Activated CD4-positive, alpha-beta memory T cell treated with anti-CD3 and anti-CD28 coated beads for 36 hours (primary cell): Measurements from ENCODE around the gene UMODL1. TPM values are rescaled to one million over a fixed set of nuclear protein-coding genes. Genes with fewer than 3 reads are reported as not detected.

Experiments
- CTCF ChIA-PET: fragments of 350-600 bp; sonication (Branson Sonifier 250); formaldehyde crosslinking; loops from one replicate; lab custom pipeline; 2021; ENCODE audit warnings: antibody characterized with exemption, inconsistent platforms; lab: Charles Lee
- POLR2A ChIA-PET: fragments of 350-600 bp; sonication (Branson Sonifier 250); formaldehyde crosslinking; loops from one replicate; lab custom pipeline; 2021; ENCODE audit warnings: antibody characterized with exemption; lab: Charles Lee
- DNase-seq: peaks from one replicate; pipeline ENCODE4 v3.0.0-alpha.2; 2020
- H3K27ac Mint-ChIP-seq: one replicate; pipeline ENCODE4 v1.8.0; 2021; ENCODE audit warnings: mixed read lengths
- H3K27me3 Mint-ChIP-seq: one replicate; pipeline ENCODE4 v1.8.0; 2021; ENCODE audit warnings: mixed read lengths
- H3K36me3 Mint-ChIP-seq: one replicate; pipeline ENCODE4 v1.8.0; 2021; ENCODE audit warnings: mixed read lengths
- H3K4me1 Mint-ChIP-seq: one replicate; pipeline ENCODE4 v1.8.0; 2021; ENCODE audit warnings: low read depth, mixed read lengths
- H3K4me3 Mint-ChIP-seq: one replicate; pipeline ENCODE4 v1.8.0; 2021; ENCODE audit warnings: mild to moderate bottlenecking, mixed read lengths
- H3K9me3 Mint-ChIP-seq: one replicate; pipeline ENCODE4 v1.8.0; 2021; ENCODE audit warnings: mixed read lengths
- intact Hi-C: fragments of 100-400 bp; cut with micrococcal nuclease; formaldehyde crosslinking; loops from one replicate; pipeline ENCODE4 v1.15.1; 2023
- total RNA-seq, 2 experiments: library from RNA; stranded (reverse); gene quantifications; one replicate each; pipeline ENCODE4 v1.2.3, GENCODE V29; 2021

Gene UMODL1
- total RNA-seq, 2 experiments from 2014 or later, result not detected

DNA sequence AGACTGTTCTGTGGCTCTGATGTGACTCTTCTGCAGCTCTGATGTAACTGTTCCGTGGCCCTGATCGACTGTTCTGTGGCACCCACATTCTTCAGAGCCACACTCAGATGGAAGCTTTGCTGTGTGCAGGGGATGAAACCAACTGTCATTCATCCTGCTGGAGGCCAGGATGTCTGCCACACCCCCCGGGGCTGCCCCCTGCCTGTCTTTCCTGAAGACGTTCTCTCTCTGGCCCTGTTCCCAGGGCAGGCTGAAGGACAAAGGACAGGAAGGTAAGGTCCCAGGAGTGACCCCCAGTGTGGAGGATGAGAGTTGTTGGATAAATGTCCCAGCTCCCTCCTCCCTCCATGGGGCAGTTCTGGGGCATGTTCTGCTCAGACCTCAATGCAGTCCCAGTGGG lies 29.4 kb upstream of the UMODL1 start:
- H3K9me3 Mint-ChIP-seq, result no peaks in the 10 kb centered on the region
- H3K4me1 Mint-ChIP-seq, result no peaks in the 10 kb centered on the region
- H3K27ac Mint-ChIP-seq, result no peak overlapping the region
- POLR2A ChIA-PET, result no interaction called here
- CTCF ChIA-PET, result interaction anchor here (0.6 to 0.8 kb wide), 2 partner anchors 76 to 146 kb away, joined by 4 to 9 read pairs; no protein-coding TSS in a partner anchor
- no peaks in the 10 kb centered on the region for H3K27me3 Mint-ChIP-seq
- intact Hi-C loops, result no loop called here
- no peaks in the 10 kb centered on the region for H3K36me3 Mint-ChIP-seq
- DNase-seq, result no peak
- H3K4me3 Mint-ChIP-seq, result no peak overlapping the region

DNA sequence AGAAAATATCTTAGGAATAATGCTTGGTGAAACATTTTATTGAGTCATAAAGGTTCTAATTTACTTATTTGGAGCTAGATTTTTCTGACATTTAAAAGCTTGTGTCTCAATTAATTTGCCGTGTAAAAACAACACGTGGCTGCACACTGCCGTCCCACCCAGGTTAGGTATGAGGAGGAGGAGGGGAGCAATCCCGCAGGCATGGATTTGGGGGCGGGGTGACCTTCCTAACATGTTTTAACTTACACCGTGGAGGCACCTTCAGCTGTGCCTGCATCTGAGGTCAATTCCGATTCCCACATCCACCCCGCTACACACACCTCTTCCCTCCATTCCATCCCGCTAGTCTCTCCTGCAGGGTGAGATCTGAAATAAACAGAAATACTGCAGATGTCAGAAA lies 28.5 kb upstream of the UMODL1 start:
- no peak for DNase-seq
- no peaks in the 10 kb centered on the region for H3K27me3 Mint-ChIP-seq
- CTCF ChIA-PET, result no interaction called here
- intact Hi-C loops, result no loop called here
- no peaks in the 10 kb centered on the region for H3K9me3 Mint-ChIP-seq
- POLR2A ChIA-PET, result no interaction called here
- no peak overlapping the region for H3K4me3 Mint-ChIP-seq
- H3K27ac Mint-ChIP-seq, result no peak overlapping the region
- H3K36me3 Mint-ChIP-seq, result no peaks in the 10 kb centered on the region
- no peaks in the 10 kb centered on the region for H3K4me1 Mint-ChIP-seq

- Mint-ChIP-seq H3K4me3 (no peak overlapping the region), H3K4me1 (no peaks in the 10 kb centered on the region), H3K36me3 (no peaks in the 10 kb centered on the region), H3K27me3 (no peaks in the 10 kb centered on the region), H3K9me3 (no peaks in the 10 kb centered on the region), H3K27ac (no peak overlapping the region)
- ChIA-PET POLR2A (interaction anchor here (0.6 kb wide), 1 partner anchor 203 kb away, joined by 3 read pairs; no protein-coding TSS in a partner anchor), CTCF (interaction anchor here (0.9 kb wide), 1 partner anchor 102 kb away, joined by 3 read pairs; no protein-coding TSS in a partner anchor)
- DNase-seq, result no peak
- intact Hi-C loops, result no loop called here
Observed at GRCh38 chr21:42043201-42043895, 27.8 kb upstream of the UMODL1 start.

DNA sequence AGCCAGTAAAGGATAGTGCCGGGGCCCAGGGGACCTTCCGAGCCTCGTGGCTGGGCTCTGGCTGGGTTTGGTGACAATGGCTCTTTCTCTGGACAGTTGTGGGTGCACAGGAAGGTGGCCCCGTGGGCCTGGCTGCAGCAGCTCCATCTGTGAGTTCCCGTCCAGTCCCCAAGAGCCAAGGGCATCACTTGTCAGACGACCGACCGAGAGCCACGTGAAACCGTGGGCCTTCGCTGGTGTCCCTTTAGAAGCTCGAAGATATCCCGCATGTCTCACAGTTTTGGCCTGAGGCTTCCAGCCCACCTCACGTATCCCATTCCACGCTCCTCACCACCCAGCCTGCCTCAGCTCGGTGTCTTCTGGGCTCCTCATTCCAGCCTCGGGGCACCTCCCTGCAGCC lies 27.2 kb upstream of the UMODL1 start:
- no peak for DNase-seq
- Mint-ChIP-seq H3K27me3 (no peaks in the 10 kb centered on the region), H3K9me3 (no peaks in the 10 kb centered on the region), H3K27ac (no peak overlapping the region), H3K4me1 (no peaks in the 10 kb centered on the region), H3K36me3 (no peaks in the 10 kb centered on the region), H3K4me3 (no peak overlapping the region)
- CTCF ChIA-PET, result interaction anchor here (0.9 kb wide), 1 partner anchor 101 kb away, joined by 3 read pairs; no protein-coding TSS in a partner anchor
- intact Hi-C loops, result no loop called here
- POLR2A ChIA-PET, result interaction anchor here (0.6 kb wide), 1 partner anchor 203 kb away, joined by 3 read pairs; no protein-coding TSS in a partner anchor

GRCh38 chr21:42044871-42045495 lies 26.1 kb upstream of the UMODL1 start:
- intact Hi-C loops, result no loop called here

GRCh38 chr21:42047821-42048613 lies 23.1 kb upstream of the UMODL1 start:
- intact Hi-C loops, result no loop called here
- no peaks in the 10 kb centered on the region for H3K9me3 Mint-ChIP-seq
- ChIA-PET CTCF (no interaction called here), POLR2A (no interaction called here)
- DNase-seq, result no peak
- peaks cover 3% of the 10 kb centered on the region for H3K4me1 Mint-ChIP-seq
- no peaks in the 10 kb centered on the region for H3K36me3 Mint-ChIP-seq
- no peak overlapping the region for H3K27ac Mint-ChIP-seq
- H3K27me3 Mint-ChIP-seq, result no peaks in the 10 kb centered on the region
- H3K4me3 Mint-ChIP-seq, result no peak overlapping the region

More at GRCh38 chr21:42044871-42045495, 26.1 kb upstream of the UMODL1 start:
- no peak for DNase-seq
- H3K27ac Mint-ChIP-seq, result no peak overlapping the region
- H3K4me1 Mint-ChIP-seq, result no peaks in the 10 kb centered on the region
- ChIA-PET CTCF (interaction anchor here (0.6 kb wide), 1 partner anchor 229 kb away, joined by 3 read pairs; no protein-coding TSS in a partner anchor), POLR2A (no interaction called here)
- no peaks in the 10 kb centered on the region for H3K27me3 Mint-ChIP-seq
- no peaks in the 10 kb centered on the region for H3K9me3 Mint-ChIP-seq
- H3K36me3 Mint-ChIP-seq, result no peaks in the 10 kb centered on the region
- H3K4me3 Mint-ChIP-seq, result no peak overlapping the region

DNA sequence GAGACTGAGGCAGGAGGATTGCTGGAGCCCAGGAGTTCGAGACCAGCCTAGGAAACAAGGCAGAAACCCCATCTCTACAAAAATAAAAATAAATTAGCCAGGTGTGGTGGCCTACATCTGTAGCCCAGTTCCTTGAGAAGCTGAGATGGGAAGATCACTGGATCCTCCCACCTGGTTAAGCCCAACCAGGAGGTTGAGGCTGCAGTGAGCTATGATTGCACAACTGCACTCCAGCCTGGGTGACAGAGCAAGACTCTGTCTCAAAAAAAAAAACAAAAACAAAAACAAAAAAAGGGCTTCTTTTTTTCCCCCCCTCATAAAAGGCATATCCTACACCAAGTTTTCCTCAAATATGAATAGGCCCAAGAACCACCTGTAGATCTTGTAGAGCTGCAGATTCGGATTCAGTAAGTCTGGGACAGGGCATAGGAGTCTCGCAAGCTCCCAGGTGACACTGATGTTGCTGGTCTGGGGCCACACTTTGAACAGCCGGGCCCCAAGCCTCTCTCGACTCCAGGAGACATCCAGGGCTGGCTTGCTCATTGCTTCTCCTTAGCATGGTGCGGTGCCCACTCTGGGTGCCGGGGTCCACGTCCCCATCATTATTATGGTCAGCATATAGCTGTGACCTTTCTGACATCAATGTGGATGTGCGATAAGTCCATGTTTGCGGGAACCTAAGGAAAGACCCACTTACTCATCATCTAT lies 22.1 kb upstream of the UMODL1 start:
- no peak for DNase-seq
- Mint-ChIP-seq H3K27ac (no peak overlapping the region), H3K36me3 (no peaks in the 10 kb centered on the region), H3K27me3 (no peaks in the 10 kb centered on the region), H3K4me1 (peaks cover 3% of the 10 kb centered on the region), H3K9me3 (no peaks in the 10 kb centered on the region), H3K4me3 (no peak overlapping the region)
- intact Hi-C loops, result no loop called here
- ChIA-PET POLR2A (no interaction called here), CTCF (no interaction called here)

DNA sequence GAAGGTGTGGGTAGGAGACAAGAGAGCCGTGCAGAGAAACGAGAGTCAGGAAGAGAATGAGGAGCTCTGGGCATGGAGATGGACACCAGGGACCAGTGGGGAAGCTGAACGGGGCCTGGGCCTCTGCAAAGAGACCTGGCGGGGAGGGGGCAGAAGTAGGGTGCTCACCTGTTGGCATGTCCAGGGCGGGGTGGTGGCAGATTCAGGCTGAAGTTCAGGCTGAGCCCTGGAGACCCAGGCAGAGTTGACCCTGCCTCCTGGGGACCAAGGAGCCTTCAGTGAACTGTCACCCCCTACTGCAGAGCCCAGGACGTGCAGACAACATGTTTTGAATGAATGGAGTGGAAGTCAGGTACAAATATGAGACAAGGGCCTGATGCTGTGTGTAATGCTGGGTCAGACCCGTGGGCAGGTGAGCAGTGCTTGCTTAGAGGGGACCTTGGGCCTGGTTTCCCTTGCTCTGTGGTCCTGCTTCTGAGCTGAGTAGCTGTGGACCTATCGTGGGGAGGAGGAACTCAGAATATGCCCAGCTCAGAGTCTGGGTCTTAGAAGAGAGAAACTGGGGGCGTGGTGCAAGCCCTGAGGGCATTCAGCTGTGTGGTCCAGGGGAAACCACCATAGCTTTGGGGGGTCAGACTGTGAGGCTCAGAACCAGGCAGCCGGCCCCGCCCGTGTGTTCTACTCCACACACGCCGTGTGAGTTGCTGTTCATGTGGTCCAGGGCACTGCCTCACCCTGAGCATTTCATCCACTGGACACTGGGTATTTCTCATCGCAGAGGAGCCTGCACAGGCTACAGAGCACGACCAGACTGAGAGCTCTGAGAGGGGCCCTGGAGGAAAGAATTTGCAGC lies 21.3 kb upstream of the UMODL1 start:
- H3K4me1 Mint-ChIP-seq, result peaks cover 3% of the 10 kb centered on the region
- intact Hi-C loops, result no loop called here
- H3K4me3 Mint-ChIP-seq, result no peak overlapping the region
- no peak for DNase-seq
- CTCF ChIA-PET, result no interaction called here
- no peaks in the 10 kb centered on the region for H3K27me3 Mint-ChIP-seq
- POLR2A ChIA-PET, result interaction anchor here (0.7 kb wide), 1 partner anchor 13 kb away, joined by 3 read pairs; no protein-coding TSS in a partner anchor
- H3K9me3 Mint-ChIP-seq, result no peaks in the 10 kb centered on the region
- H3K36me3 Mint-ChIP-seq, result no peaks in the 10 kb centered on the region
- H3K27ac Mint-ChIP-seq, result no peak overlapping the region

DNA sequence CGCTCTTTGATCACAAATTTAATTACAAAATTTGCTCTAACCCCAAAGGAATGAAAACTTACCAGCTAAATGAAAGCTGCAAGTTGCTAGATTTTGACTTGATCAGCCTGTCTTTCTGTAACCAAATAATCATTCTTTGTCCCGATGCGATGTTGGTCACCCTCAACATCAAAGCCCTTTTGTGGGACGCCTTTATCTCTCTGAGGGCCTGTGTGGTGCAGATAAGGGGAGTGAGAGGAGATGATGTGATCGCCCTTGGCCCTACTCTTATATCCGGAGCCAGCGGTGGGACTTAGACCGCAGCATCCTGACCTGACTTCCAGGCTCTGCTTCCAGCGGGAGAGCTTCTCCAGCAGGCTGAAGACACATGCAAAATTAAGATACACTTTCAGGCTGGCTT lies 19.3 kb upstream of the UMODL1 start:
- Mint-ChIP-seq H3K27me3 (no peaks in the 10 kb centered on the region), H3K4me1 (peaks cover 3% of the 10 kb centered on the region), H3K27ac (no peak overlapping the region), H3K4me3 (no peak overlapping the region), H3K9me3 (no peaks in the 10 kb centered on the region), H3K36me3 (no peaks in the 10 kb centered on the region)
- intact Hi-C loops, result no loop called here
- ChIA-PET POLR2A (no interaction called here), CTCF (interaction anchor here (0.6 kb wide), 1 partner anchor 31 kb away, joined by 3 read pairs; no protein-coding TSS in a partner anchor)
- no peak for DNase-seq

DNA sequence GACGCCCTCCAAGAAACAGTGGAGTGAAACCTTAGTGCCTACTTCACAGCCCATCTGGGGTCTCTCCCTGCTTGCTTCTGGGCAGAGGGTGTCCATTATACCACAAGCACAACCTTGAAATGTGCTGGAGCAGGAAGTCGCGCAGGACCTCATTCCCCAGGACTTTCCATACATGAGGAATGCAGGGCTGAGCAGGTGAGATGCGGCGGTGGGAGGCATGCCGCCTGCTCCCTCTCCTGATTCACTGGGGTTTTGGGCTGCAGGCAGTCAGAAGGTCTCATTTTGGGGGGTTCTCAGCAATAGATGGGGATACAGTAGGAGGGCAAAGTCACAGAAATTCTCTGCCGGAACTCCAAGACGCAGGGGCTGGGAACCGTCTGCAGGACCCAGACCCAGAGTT lies 15.7 kb upstream of the UMODL1 start:
- ChIA-PET CTCF (no interaction called here), POLR2A (no interaction called here)
- H3K27ac Mint-ChIP-seq, result no peak overlapping the region

DNA sequence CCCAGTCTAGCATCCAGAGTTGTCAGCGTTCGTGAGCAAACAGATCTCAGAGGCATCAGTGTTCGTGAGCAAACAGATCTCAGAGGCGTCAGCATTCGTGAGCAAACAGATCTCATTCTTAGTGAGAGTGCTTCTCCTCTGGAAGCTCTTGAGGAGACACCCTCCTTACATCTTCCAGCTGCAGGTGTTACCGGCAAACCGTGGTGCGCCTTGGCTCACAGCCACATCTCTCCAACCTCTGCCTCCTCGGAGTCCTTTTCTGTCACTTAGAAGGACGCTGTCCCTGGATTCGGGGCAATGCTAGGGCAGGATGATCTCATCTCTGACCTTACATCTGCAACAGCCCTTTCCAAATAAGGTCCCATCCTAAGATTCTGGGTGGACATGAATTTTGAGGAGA lies 14.6 kb upstream of the UMODL1 start:
- no peak for DNase-seq
- Mint-ChIP-seq H3K4me3 (no peak overlapping the region), H3K27me3 (no peaks in the 10 kb centered on the region), H3K9me3 (no peaks in the 10 kb centered on the region), H3K27ac (no peak overlapping the region), H3K4me1 (peaks cover 9% of the 10 kb centered on the region), H3K36me3 (no peaks in the 10 kb centered on the region)
- POLR2A ChIA-PET, result no interaction called here
- intact Hi-C loops, result no loop called here
- CTCF ChIA-PET, result no interaction called here

More for the DNA sequence above, 15.7 kb upstream of the UMODL1 start:
- H3K4me1 Mint-ChIP-seq, result peaks cover 3% of the 10 kb centered on the region
- no peak overlapping the region for H3K4me3 Mint-ChIP-seq
- intact Hi-C loops, result no loop called here
- no peaks in the 10 kb centered on the region for H3K9me3 Mint-ChIP-seq
- DNase-seq, result no peak
- H3K36me3 Mint-ChIP-seq, result no peaks in the 10 kb centered on the region
- no peaks in the 10 kb centered on the region for H3K27me3 Mint-ChIP-seq
